H4 (cell line): ENCODE results near the gene SLC8A2. TPM values are rescaled to one million over a fixed set of nuclear protein-coding genes. Genes with fewer than 3 reads are reported as not detected.
"Not testable (repeated sequence)": the region's sequence is repeated elsewhere in the genome, so short reads cannot be mapped to it uniquely, and the experiment has no call there.

Experiments
- DNase-seq: peaks from one replicate; pipeline ENCODE4 v3.0.0-alpha.2; 2015; ENCODE audit warnings: low spot score
- total RNA-seq: library from RNA; depleted of rRNA; stranded (reverse); fragments of >200 nt; shearing (Covaris generic); gene quantifications from 2 replicates; pipeline ENCODE4 v1.2.3, GENCODE V29; 2014

The SLC8A2 gene
- total RNA-seq, 1 experiment from 2014 or later = 0.19 TPM

- no peak for DNase-seq
Measured at GRCh38 chr19:47414469-47414868, 57.2 kb downstream of the SLC8A2 start.

GRCh38 chr19:47413941-47414340 is 57.8 kb downstream of the SLC8A2 start:
- no peak for DNase-seq

GRCh38 chr19:47411696-47412095 is 60.0 kb downstream of the SLC8A2 start:
- DNase-seq = not testable (repeated sequence)

- DNase-seq = no peak
Measured at GRCh38 chr19:47411101-47411500, 60.6 kb downstream of the SLC8A2 start.

GRCh38 chr19:47408156-47408938 is 63.3 kb downstream of the SLC8A2 start:
- DNase-seq = no peak

- DNase-seq = no peak
Measured at GRCh38 chr19:47407417-47407774, 64.3 kb downstream of the SLC8A2 start.

- DNase-seq = no peak
Measured at GRCh38 chr19:47406711-47407416, 64.8 kb downstream of the SLC8A2 start.

GRCh38 chr19:47405854-47406417 is 65.8 kb downstream of the SLC8A2 start:
- DNase-seq = no peak

- DNase-seq = no peak
Measured at GRCh38 chr19:47405197-47405550, 66.5 kb downstream of the SLC8A2 start.

GRCh38 chr19:47404334-47405196 is 67.1 kb downstream of the SLC8A2 start:
- DNase-seq = no peak

- DNase-seq = no peak
Measured at GRCh38 chr19:47402504-47402903, 69.2 kb downstream of the SLC8A2 start.

- no peak for DNase-seq
Measured at GRCh38 chr19:47398707-47399597, 72.7 kb downstream of the SLC8A2 start.

- peak; percentile 52 for DNase-seq
Measured at GRCh38 chr19:47391510-47392223, 80.0 kb downstream of the SLC8A2 start.

- DNase-seq = no peak
Measured at GRCh38 chr19:47390533-47391488, 80.9 kb downstream of the SLC8A2 start.

GRCh38 chr19:47389150-47389556 is 82.5 kb downstream of the SLC8A2 start:
- no peak for DNase-seq

GRCh38 chr19:47388721-47389120 is 83.0 kb downstream of the SLC8A2 start:
- DNase-seq = not testable (repeated sequence)

GRCh38 chr19:47387623-47388022 is 84.1 kb downstream of the SLC8A2 start:
- not testable (repeated sequence) for DNase-seq

GRCh38 chr19:47386582-47386981 is 85.1 kb downstream of the SLC8A2 start:
- DNase-seq = not testable (repeated sequence)

- DNase-seq = not testable (repeated sequence)
Measured at GRCh38 chr19:47384533-47384932, 87.2 kb downstream of the SLC8A2 start.
